Activated effector memory CD4-positive, alpha-beta T cell treated with anti-CD3 and anti-CD28 coated beads, Interleukin-2, amount 50 U/mL, for 16 hours (primary cell): ENCODE data around the gene HPD.
"Not testable (repeated sequence)": the region's sequence is repeated elsewhere in the genome, so short reads cannot be mapped to it uniquely, and the experiment has no call there.

Source experiments
- DNase-seq: peaks from one replicate; pipeline ENCODE4 v3.0.0-alpha.2; 2020

The HPD gene

DNA sequence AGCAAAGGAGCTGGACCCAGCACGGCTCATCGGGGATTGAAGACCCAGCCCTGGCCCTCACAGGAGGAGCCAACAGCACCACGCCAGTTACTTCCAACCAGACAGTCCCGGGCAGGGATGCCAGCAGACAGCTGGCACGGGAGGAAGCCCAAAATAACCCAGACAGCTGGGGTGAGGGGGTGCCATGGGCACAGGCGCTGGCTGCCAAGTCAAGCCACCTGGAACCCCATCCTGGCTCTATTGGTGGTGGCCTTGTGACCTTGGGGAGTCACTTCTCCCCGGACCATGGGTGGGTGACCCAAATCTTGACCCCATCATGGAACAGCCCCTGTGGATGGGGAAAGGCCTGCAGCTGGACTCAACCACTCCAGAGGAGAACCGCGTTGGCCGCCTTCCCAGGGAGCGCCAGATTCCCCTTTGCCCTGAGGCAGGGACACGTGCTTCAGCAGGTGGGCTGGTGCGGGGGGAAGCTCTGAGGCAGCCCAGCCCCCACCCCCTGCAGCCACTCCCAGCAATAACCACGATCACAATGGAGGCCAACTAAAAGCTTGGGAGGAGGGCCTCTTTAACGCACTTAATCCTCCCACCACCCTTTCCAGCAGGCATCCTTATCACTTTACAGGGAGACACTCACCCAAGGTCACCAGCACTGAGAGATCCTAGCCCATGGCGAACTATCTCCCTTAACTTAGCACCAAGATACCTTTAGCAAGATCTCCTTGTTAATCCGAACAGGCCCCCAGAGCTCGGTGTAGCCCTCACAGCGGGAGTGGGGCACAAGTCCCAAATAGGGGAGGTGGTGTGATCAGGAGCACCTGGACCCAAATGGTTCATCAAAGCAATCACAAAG lies 60.5 kb downstream of the HPD start:
- no peak for DNase-seq

DNA sequence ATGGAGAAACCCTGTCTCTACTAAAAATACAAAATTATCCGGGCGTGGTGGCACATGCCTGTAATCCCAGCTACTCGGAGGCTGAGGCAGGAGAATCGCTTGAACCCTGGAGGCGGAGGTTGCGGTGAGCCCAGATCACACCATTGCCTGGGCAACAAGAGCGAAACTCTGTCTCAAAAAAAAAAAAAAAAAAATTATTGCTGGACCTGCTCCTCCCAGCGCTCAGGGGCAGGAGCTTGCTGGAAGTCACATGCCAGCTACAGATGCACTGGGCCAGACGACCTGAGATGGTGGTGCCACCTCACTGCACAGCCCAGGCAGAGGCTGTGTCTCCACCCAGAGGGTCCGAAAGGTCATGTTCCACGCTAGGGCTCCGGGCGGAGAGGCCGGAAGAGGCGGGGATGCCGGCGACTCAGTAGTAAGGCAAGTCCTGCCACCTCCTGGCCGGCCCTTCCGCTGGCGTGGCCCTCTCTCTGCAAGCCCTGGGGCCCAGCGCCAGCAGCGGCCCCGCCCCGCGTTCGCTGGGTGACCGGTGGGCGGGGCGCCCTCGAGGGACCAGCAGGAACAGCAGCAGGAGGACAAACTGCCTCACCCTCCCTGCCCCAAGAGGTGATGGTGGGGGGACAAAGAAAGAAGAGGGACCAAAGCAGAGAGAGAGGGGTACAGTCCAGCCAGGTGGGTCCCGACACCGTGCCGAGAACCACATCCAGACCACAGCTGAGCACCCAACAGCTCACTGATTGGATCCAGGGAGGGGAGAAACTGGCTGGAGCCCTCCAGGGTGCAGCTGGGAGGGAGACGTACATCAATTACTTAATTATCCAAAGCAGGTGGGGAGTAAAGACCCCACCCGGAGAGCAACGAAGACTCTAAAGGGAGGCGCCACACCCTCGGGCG lies 61.6 kb downstream of the HPD start:
- no peak for DNase-seq

DNA sequence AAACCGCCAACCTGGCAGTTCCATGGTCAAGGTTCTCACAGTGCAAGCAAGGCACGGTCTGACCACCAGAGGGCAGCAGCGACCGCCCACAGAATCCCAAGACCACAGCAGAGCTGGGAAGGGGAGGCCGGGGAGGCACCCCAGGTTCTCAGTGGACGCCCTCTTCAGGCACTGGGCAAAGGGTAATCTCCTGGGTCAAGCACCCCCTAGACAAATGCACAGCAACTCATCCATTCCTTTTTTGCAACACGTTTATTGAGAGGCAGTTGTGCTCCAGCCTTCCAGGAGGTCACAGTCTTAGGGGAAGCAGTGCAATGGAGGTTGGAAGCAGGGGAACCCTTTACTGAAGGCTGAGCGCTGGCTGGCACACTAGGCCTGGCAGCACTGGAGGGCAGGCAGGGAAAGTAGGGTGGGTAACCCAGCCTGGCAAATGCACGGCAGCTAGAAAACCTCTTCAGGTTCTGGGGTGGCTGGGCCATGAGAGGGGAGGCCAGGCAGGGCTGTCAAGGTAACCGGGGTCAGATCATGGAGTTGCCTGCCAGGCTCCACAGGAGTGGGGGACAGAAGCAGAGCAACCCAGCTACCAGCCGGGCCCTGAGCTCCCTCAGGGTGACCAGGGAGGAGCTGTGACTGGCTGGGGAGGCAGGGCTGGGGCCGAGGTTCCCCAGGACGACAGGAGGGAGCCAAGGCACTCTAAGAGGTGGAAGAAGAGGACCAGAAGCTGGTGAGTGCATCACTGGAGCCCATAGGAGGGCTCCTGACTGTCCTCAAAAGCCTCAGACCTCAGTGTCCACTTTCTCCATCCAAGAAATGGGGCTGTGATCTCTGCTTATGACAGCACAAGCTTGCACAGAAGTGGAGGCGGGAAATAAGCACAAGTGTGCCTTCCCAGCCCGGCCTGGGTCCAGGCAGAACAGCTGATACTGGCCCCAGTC lies 63.4 kb downstream of the HPD start:
- peak; percentile 95 for DNase-seq

DNA sequence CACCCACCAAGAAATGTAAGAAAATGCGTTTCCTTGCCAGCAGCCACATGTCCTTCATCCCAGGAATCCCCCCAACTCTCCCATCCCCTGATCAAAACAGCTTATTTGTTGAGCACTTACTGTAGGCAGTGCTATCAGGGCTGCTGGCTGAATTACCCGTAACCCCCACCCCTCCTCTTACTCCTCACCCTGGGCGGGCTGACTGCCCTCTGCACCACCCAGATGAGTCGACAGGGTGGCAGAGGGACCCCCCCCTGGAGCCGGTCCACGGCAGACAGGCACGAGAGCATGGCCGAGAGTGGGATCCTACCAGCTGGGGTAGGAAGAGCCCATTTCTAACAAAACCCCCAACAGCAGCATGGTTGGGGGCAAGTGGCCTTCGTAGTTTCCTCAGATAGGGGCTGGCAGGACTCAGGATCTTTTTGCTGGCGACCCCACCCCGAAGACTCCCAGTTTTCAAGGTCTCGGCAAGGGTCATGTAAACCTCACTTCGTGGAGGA lies 64.1 kb downstream of the HPD start:
- DNase-seq, result peak; percentile 83

DNA sequence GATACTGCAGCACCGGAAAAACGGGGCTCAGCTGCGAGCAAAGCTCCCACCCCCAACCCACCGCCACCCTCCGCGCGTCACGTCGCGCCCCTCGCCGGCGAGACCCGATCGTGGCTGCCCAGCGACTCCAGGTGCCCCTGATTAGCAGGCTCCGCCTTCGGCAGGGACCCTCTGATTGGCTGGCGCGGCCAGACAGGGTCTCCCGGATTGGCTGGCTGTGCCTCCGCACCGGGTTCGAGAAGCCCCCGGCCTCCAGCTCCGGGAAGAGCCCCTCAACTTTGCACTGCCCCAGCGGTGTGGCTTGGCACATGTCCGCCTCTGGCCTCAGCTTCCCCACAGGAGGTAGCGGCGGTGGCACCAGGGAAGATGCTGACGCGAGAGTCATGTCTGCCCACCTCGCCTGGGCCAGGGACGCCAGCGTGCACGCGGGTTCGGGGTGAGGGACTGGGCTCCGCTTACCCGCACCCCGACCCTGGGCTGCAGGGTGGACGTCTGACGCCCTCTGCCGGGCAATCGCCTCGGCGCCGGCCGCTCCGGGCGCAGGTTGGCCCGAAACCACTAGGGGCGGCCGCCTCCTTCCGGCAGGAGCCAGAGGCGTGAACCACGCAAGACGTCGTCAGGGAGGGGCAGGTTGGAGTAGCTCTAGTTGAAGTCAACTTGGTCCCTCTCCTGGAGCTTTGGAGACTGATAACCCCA lies 64.7 kb downstream of the HPD start:
- DNase-seq, result peak; percentile 98

DNA sequence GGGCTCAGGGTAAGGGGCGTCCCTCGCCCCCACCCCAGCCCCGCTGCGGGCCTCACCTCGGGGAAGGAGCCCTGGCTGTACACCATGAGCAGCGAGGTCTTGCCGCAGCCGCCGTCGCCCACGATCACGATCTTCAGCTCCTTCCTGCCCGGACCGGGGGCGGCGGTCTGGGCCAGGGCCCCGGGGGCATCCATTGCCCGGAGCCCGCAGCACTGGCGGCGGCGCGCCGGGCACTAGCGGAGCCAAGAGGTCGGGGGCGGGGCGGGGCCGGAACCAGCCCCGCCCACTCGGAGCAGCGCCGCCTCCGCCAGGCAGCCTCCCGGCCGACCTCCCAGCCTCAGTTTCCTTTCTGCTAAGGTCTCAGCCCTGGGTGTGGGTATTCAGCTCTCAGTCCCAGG lies 65.2 kb downstream of the HPD start, which contains the start of gene RHOF:
Gene RHOF (minus strand): TSS at position 249 of the 398 bp plus-strand sequence. CDS start 55 bp downstream, at position 194.
- DNase-seq, result peak; percentile 90

DNA sequence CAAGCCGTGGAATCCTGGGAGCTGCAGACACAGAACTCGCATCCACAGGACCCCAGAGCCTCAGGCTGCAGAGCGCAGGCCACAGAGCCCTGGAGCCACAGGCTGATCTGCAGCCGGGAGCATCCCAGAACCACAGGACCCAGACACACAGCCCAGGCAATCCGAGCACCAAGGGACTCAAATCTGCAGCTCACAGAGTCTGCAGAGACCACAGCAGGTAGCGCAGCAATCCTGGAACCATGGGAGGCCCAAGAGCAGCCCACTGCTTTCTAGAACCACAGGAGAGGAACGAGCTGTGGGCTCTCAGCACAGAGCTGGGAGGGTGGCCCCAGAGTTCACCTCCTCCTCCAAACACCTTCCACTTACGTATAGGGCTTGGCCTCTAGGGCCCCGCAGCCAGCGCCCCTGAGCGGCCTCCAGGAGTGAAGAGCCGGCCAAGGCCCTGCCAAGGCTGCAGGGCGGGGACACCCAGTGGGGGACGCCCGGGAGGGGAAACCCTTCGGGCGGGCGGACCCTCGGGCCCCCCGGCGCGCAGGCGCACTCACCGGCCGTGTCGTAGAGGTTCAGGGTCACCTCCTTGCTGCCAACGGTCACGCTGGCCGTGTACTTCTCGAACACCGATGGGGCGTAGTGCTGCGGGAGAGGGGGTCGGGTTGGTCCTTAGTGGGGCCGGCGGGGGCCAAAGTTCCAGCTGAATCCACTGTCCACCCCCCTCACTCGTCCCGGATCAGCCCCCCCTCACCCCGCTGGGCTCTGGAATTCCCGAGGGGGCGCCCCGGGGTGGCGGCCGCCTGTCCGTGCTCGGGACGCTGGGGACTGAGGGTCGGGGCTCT lies 65.8 kb downstream of the HPD start:
- DNase-seq, result peak; percentile 86

DNA sequence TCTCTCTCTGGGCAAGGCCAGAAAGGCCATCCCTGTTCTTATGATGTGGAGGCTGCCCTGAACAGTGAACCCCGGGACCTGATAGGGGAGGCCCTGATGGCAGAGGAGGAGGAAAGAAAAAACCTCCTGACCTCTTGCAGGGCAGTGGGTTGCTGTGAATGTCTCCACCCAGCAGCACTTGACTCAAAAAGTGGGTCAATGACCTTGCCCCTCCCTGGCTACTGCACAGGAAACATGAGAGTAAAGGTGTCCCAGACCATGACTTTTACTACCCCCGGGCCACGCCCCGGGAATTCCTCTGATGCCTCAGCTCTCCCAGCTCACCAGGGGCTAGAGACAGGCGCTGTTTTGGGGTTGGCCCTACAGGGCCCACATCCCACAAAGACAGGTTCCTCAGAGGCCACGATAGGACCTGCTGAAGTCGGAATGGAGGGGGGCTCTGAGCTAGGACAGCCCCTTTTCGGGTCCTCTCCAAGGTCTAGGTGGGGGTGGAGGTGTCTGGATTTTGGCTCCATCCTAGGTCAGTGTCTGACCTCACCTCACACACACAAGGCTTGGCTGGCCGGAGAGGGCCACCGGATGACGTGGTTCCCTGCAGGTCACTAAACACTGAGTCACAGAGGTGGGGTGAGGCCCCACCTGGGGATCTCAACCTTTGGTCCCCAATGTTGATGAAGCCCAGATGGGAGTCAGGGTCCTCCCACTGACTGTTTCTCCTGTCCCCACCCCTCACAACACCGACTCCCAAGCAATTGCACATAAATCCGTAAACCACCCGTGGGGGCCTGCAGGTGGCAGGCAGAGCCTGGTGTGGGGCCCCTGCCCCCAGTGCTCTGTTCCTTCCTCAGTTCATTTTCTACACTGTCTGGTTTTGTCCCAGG lies 66.7 kb downstream of the HPD start:
- peak; percentile 81 for DNase-seq

DNA sequence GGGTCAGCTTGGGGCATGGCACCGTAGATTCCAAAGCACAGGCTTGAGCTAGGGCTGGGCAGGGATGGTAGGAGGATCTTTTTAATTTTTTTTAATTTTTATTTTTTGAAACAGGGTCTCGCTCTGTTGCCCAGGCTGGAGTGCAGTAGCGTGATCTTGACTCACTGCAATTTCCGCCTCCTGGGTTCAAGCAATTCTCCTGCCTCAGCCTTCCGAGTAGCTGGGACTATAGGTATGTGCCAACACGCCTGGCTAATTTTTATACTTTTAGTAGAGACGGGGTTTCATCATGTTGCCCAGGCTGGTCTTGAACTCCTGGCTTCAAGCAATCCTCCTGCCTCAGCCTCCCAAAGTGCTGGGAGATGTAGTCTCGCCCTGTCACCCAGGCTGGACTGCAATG lies 67.9 kb downstream of the HPD start:
- not testable (repeated sequence) for DNase-seq

DNA sequence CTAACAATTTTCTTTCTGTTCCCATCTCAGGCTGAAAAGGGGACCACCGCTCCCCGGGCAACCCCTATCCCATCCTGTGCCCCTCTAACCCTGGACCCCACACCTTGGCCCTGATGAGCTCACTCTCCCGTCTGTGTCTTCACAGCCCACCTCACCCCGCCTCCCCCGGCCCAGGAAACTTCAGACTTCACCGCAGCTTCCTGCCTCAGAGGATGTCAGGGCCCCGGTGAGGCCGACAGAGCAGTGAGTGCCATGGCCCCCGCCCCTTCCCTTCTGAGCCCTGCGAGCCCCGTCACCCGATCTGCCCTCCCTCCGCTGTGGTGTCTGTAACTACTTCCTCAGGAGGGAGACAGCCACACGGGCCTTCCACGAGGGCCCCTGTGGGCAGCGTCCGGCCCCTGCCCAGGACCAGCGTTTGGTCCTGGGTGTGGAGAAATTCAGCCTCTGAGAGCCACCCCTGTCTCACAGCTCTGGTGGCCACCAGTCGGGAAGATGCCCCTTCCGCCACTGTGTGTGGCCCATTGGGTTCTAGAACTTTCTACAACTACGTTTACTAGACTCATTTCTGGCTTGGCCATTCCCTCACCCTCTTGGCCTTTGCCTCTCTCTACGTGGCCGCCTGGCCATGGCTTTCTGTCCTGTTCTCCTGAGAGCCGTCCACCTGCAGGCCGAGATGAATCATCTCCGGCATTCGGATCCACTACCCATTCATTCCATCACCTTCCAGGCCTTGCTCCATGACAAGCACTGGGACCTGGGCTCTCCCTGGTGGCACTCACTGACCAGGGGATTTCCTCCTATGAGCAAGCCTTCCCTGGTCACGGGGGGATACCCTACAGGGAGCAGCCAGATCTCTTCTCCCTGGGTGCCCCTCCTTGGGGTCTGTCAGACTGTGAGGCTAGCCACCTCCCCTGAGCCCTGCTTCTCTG lies 68.6 kb downstream of the HPD start:
- peak; percentile 98 for DNase-seq
